SU-DHL-6 (cell line): ENCODE data around the gene COPS4.
"Not testable (repeated sequence)": the region's sequence is repeated elsewhere in the genome, so short reads cannot be mapped to it uniquely, and the experiment has no call there.

ENCODE experiments used
- H2AFZ ChIP-seq: fragments of 200-600 bp; sonication (generic); 2 replicates; pipeline ENCODE4 v1.6.1; 2014; ENCODE audit warnings: low read depth, mild to moderate bottlenecking, moderate library complexity, mixed read lengths, antibody characterized with exemption, low read length; ENCODE audit not compliant: severe bottlenecking
- H3F3A ChIP-seq: fragments of 200-600 bp; shearing (Covaris generic); 2 replicates; pipeline ENCODE4 v1.6.0; 2016; ENCODE audit warnings: antibody characterized with exemption, mild to moderate bottlenecking; ENCODE audit not compliant: insufficient read depth
- H3K27ac ChIP-seq: fragments of 200-600 bp; sonication (generic); 2 replicates; pipeline ENCODE4 v1.5.1; 2016; ENCODE audit warnings: low read depth, mild to moderate bottlenecking, low read length, moderate library complexity, mixed read lengths
- H3K27me3 ChIP-seq: fragments of 200-600 bp; sonication (generic), shearing (Covaris generic); 2 replicates; pipeline ENCODE4 v1.6.0; 2014; ENCODE audit warnings: mild to moderate bottlenecking, low read length
- H3K36me3 ChIP-seq: fragments of 200-600 bp; sonication (generic); 2 replicates; pipeline ENCODE4 v1.6.1; 2014; ENCODE audit warnings: mild to moderate bottlenecking, low read length, mixed read lengths
- H3K4me2 ChIP-seq: fragments of 300-600, 200-600 bp; shearing (Covaris generic), sonication (generic); 2 replicates; pipeline ENCODE4 v1.6.0; 2014; ENCODE audit warnings: low read length, low read depth, mild to moderate bottlenecking; ENCODE audit not compliant: poor library complexity, severe bottlenecking
- H3K4me3 ChIP-seq: fragments of 200-600 bp; sonication (generic); 2 replicates; pipeline ENCODE4 v1.5.1; 2014; ENCODE audit warnings: antibody characterized with exemption, low read length, mild to moderate bottlenecking, mixed read lengths; ENCODE audit not compliant: insufficient read depth, poor library complexity, severe bottlenecking
- H3K79me2 ChIP-seq: fragments of 200-600 bp; sonication (generic); 2 replicates; pipeline ENCODE4 v1.6.1; 2014; ENCODE audit warnings: mild to moderate bottlenecking, low read length, moderate library complexity; ENCODE audit not compliant: insufficient read depth
- H3K9ac ChIP-seq: fragments of 200-600 bp; sonication (generic); 2 replicates; pipeline ENCODE4 v1.7.0; 2014; ENCODE audit warnings: mild to moderate bottlenecking, low read length
- H3K9me2 ChIP-seq: fragments of 200-600 bp; sonication (generic); replicated peaks from 2 replicates; pipeline ENCODE4 v1.6.1; 2014; ENCODE audit warnings: low read length; ENCODE audit not compliant: insufficient read depth
- H3K9me3 ChIP-seq: fragments of 200-600 bp; sonication (generic); 2 replicates; pipeline ENCODE4 v1.6.1; 2014; ENCODE audit warnings: low read length, mixed read lengths; ENCODE audit not compliant: insufficient read depth
- H4K20me1 ChIP-seq: fragments of 200-600 bp; sonication (generic); 2 replicates; pipeline ENCODE4 v1.6.1; 2014; ENCODE audit warnings: low read depth, mild to moderate bottlenecking, antibody characterized with exemption, low read length, moderate library complexity, mixed read lengths
- CTCF ChIP-seq: fragments of 200-600 bp; sonication (generic); IDR thresholded peaks from one replicate; pipeline ENCODE4 v1.5.1; 2017; ENCODE audit warnings: antibody characterized with exemption, mild to moderate bottlenecking, low read length, moderate library complexity; ENCODE audit not compliant: insufficient read depth, poor library complexity, severe bottlenecking
- EZH2phosphoT487 ChIP-seq: fragments of 200-600 bp; sonication (generic), shearing (Covaris generic); conservative IDR thresholded peaks from 2 replicates; pipeline ENCODE4 v1.6.1; 2018; ENCODE audit warnings: mild to moderate bottlenecking, antibody characterized with exemption, low read length, moderate library complexity, mixed read lengths

Gene COPS4

DNA sequence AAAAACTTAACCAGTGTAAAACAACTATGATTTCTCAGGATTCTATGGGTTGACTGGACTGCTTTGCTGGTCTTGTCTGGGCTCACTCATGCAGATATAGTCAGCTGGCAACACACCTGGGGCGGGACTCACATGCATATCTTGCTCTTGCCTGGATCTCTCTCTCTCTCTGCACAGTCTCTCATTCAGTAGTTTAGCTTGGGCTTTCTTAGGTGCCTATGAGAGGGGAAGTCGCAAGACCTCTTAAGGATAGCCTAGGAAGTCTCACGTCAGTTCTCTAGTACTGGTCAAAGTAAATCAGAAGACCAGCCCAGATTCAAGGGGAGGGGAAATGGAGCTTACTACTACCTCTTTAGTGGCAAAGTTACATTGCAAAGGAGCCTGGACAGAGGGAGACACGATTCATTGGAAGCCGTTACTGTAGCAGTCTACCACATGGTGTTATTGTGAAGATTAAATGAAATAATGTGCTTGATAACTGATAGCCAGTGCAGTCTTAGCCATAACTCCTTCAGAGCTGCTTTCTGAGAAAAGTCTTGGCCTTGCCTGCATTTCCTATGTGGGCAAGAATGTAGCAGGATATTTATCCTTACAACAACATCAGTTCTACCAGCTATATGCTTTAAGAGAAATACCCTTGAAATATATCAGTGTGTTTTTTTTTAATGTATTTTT, 2.1 kb downstream of the COPS4 start:
- H3K4me2 ChIP-seq: peak overlapping the region; percentile 85
- H3F3A ChIP-seq: no peaks in the 10 kb centered on the region
- no peaks in the 10 kb centered on the region for H3K9me3 ChIP-seq
- no peak overlapping the region for H2AFZ ChIP-seq
- H3K79me2 ChIP-seq: peaks cover 38% of the 10 kb centered on the region
- H3K4me3 ChIP-seq: no peak overlapping the region
- H3K27ac ChIP-seq: no peak overlapping the region
- no peaks in the 10 kb centered on the region for H4K20me1 ChIP-seq
- no peaks in the 10 kb centered on the region for H3K9me2 ChIP-seq
- H3K36me3 ChIP-seq: no peaks in the 10 kb centered on the region; the same call in 1 of the 2 replicates
- TF ChIP-seq EZH2phosphoT487 (no peak), CTCF (no peak)
- H3K27me3 ChIP-seq: no peaks in the 10 kb centered on the region
- no peak overlapping the region for H3K9ac ChIP-seq

GRCh38 chr4:83040269-83040668, 5.3 kb downstream of the COPS4 start:
- Histone ChIP-seq H3K27ac (no peak overlapping the region), H3K79me2 (peaks cover 36% of the 10 kb centered on the region), H3K9me3 (no peaks in the 10 kb centered on the region), H3K27me3 (no peaks in the 10 kb centered on the region), H3K4me2 (no peak overlapping the region), H2AFZ (no peak overlapping the region), H3K36me3 (no peaks in the 10 kb centered on the region; the same call in 1 of the 2 replicates), H4K20me1 (no peaks in the 10 kb centered on the region), H3K9me2 (no peaks in the 10 kb centered on the region), H3K4me3 (no peak overlapping the region), H3K9ac (no peak overlapping the region), H3F3A (no peaks in the 10 kb centered on the region)
- TF ChIP-seq CTCF: no peak
- TF ChIP-seq EZH2phosphoT487: no peak

DNA sequence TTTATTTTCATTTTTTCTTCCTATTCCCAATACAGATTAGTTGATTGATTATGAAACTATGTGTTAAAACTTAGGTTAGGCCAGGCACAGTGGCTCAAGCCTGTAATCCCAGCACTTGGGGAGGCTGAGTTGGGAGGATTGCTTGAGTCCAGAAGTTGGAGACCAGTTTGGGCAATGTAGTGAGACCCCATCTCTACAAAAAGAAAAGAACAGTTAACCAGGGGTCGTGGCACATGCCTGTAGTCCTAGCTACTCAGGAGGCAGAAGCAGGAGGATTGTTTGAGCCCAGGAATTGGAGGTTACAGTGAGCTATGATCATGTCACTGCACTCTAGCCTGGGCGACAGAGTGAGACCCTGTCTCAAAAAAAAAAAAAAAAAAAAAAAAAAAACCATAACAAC, 8.2 kb downstream of the COPS4 start:
- not testable (repeated sequence) for H3F3A ChIP-seq, H3K4me2 ChIP-seq, H3K27me3 ChIP-seq, H3K27ac ChIP-seq, H3K9ac ChIP-seq, H3K9me2 ChIP-seq, H4K20me1 ChIP-seq, H3K4me3 ChIP-seq, H2AFZ ChIP-seq, H3K36me3 ChIP-seq, H3K9me3 ChIP-seq
- peaks cover 17% of the 10 kb centered on the region for H3K79me2 ChIP-seq

DNA sequence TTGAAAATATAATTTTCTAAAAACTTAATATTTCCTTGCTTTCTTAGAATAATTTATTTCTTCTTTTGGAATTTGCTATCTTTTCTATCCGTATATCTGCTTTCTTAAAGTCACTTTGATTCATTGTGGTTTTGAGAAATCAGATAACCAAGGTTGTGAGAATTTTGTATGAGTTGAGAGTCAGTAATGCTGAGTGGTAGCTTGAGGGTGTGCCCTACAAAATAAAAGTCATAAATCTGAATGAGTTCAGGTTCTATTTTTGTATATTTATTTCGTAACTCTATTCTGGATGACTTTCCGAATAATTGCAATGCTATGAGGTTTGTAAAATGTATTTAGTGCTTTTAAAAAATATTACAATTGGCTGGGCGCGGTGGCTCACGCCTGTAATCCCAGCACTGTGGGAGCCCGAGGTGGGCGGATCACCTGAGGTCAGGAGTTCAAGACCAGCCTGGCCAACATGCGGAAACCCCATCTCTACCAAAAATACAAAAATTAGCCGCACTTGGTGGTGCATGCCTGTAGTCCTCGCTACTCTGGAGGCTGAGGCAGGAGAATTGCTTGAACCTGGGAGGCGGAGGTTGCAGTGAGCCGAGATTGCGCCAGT, 8.9 kb downstream of the COPS4 start:
- Histone ChIP-seq H4K20me1 (no peaks in the 10 kb centered on the region), H3K9ac (no peak overlapping the region), H3K27ac (no peak overlapping the region), H3K4me2 (no peak overlapping the region), H3K9me3 (no peaks in the 10 kb centered on the region), H2AFZ (no peak overlapping the region), H3K4me3 (no peak overlapping the region), H3K79me2 (peaks cover 13% of the 10 kb centered on the region), H3F3A (no peaks in the 10 kb centered on the region), H3K9me2 (no peaks in the 10 kb centered on the region), H3K27me3 (no peaks in the 10 kb centered on the region), H3K36me3 (no peaks in the 10 kb centered on the region; the same call in 1 of the 2 replicates)
- no peak for TF ChIP-seq EZH2phosphoT487
